ENCODE data around the gene DDB1.

Gene DDB1

GRCh38 chr11:61364012-61364675 lies 31.2 kb upstream of the DDB1 start:
- DNase-seq = no peak
- Mint-ChIP-seq H3K4me1 (peaks cover 41% of the 10 kb centered on the region), H3K27me3 (ENCODE audit: low read depth, poor library complexity) (no peaks in the 10 kb centered on the region), H3K27ac (no peak overlapping the region), H3K4me3 (peak overlapping the region; percentile 97), H3K9me3 (no peaks in the 10 kb centered on the region), H3K36me3 (ENCODE audit: low read depth) (peaks cover 44% of the 10 kb centered on the region)
- TF ChIP-seq, protein P1, sequence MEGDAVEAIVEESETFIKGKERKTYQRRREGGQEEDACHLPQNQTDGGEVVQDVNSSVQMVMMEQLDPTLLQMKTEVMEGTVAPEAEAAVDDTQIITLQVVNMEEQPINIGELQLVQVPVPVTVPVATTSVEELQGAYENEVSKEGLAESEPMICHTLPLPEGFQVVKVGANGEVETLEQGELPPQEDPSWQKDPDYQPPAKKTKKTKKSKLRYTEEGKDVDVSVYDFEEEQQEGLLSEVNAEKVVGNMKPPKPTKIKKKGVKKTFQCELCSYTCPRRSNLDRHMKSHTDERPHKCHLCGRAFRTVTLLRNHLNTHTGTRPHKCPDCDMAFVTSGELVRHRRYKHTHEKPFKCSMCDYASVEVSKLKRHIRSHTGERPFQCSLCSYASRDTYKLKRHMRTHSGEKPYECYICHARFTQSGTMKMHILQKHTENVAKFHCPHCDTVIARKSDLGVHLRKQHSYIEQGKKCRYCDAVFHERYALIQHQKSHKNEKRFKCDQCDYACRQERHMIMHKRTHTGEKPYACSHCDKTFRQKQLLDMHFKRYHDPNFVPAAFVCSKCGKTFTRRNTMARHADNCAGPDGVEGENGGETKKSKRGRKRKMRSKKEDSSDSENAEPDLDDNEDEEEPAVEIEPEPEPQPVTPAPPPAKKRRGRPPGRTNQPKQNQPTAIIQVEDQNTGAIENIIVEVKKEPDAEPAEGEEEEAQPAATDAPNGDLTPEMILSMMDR (IDR thresholded peaks at IDR 0.05) = no peak

DNA sequence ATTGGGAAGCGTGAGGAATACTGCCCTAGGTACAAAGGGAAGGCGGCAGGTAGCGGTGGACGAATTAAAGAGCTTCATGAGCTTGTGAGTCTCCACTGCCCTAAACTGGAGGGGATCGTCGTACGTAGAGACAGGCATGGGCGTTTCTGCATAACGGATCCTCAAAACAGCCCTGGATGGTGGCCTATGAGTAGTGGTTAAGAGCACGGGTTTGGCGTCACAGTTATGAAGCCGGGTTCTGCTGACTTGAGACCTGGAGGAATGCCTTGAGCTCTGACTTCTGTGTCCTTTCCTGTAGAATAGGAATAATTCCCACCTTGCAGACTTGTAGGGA lies 29.6 kb upstream of the DDB1 start:
- DNase-seq = peak; percentile 14

DNA sequence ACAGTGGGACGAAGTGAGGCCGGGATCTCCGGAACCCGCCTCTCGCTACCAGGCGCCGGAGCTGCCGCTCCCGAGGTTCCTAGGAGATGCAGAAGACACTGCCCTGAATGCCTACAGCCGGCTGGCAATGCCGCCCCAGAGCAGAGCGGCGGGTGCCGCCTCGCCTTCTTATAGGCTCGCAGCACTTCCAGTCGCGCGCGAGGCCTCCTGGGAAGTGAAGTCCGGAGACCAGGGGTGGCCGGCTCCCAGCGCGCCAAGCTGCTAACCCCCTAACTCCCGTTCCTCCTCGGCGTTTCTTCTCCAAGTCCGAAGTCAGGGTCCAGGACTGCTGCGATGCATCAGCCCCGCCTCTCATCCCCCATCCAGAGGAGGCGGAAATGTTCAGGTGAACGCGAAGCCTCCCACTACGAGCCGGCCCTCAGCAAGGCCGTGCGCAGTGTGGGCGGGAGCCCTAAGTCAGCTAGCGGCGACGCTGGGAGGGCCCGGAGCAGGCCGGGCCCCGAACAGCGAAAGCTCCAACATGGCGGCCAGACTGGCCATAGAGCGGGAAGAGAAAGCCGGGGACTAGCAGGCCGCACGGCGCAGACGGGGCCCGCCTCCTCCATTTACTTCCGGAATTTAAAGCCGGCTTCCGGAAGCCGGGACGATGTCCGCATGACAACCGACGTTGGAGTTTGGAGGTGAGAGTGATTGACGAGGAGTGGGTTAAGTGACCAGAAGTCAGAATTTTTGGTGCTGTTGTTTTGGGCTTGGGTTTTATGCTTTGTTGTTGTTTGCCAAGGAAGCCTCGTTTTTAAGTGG lies 29.0 kb upstream of the DDB1 start, which contains the start of the genes CYB561A3 and TMEM138:
Gene CYB561A3, minus strand, starts transcription at position 142 of the 801 bp plus-strand sequence. CDS start 5,169 bp downstream, outside the sequence.
Gene TMEM138, plus strand, starts transcription at position 634 of the 801 bp plus-strand sequence. CDS start 2,017 bp downstream, outside the sequence.
- H3K27ac Mint-ChIP-seq = peak within 1 kb of the TSS; percentile 93
- TF ChIP-seq, protein P1 (IDR thresholded peaks at IDR 0.05) = no peak
- DNase-seq = peak; percentile 85
- H3K27me3 Mint-ChIP-seq (ENCODE audit: low read depth, poor library complexity) = peaks cover 3% of the 10 kb centered on the region
- H3K9me3 Mint-ChIP-seq = no peaks in the 10 kb centered on the region
- peaks cover 41% of the 10 kb centered on the region for H3K4me1 Mint-ChIP-seq
- peaks cover 24% of the 10 kb centered on the region for H3K36me3 Mint-ChIP-seq (ENCODE audit: low read depth)
- peak within 1 kb of the TSS; percentile 97 for H3K4me3 Mint-ChIP-seq

More for the DNA sequence above, 29.6 kb upstream of the DDB1 start:
- Mint-ChIP-seq H3K4me3 (peak overlapping the region; percentile 97), H3K36me3 (ENCODE audit: low read depth) (peaks cover 30% of the 10 kb centered on the region), H3K27me3 (ENCODE audit: low read depth, poor library complexity) (no peaks in the 10 kb centered on the region), H3K4me1 (peaks cover 41% of the 10 kb centered on the region), H3K9me3 (no peaks in the 10 kb centered on the region), H3K27ac (peak overlapping the region; percentile 93)
- TF ChIP-seq, protein P1 (IDR thresholded peaks at IDR 0.05) = no peak

GRCh38 chr11:61361237-61361740 lies 28.4 kb upstream of the DDB1 start:
- peaks cover 41% of the 10 kb centered on the region for H3K4me1 Mint-ChIP-seq
- H3K9me3 Mint-ChIP-seq = no peaks in the 10 kb centered on the region
- no peak for DNase-seq
- H3K27ac Mint-ChIP-seq = peak overlapping the region; percentile 93
- peaks cover 18% of the 10 kb centered on the region for H3K36me3 Mint-ChIP-seq (ENCODE audit: low read depth)
- peaks cover 3% of the 10 kb centered on the region for H3K27me3 Mint-ChIP-seq (ENCODE audit: low read depth, poor library complexity)
- peak overlapping the region; percentile 97 for H3K4me3 Mint-ChIP-seq
- TF ChIP-seq, protein P1 (IDR thresholded peaks at IDR 0.05) = no peak

- Mint-ChIP-seq H3K36me3 (ENCODE audit: low read depth) (peaks cover 17% of the 10 kb centered on the region), H3K9me3 (no peaks in the 10 kb centered on the region), H3K27ac (no peak overlapping the region), H3K4me3 (peak overlapping the region; percentile 97), H3K4me1 (peaks cover 41% of the 10 kb centered on the region), H3K27me3 (ENCODE audit: low read depth, poor library complexity) (peaks cover 3% of the 10 kb centered on the region)
- TF ChIP-seq, protein P1 (IDR thresholded peaks at IDR 0.05) = no peak
- no peak for DNase-seq
Measured at GRCh38 chr11:61359516-61359915, 26.6 kb upstream of the DDB1 start.
